WI38 (cell line): ENCODE measurements around the gene ARHGEF3.

Source experiments
- H3K4me3 ChIP-seq: 2 replicates; pipeline ENCODE4 v1.5.1; 2011; ENCODE audit warnings: low read depth, mild to moderate bottlenecking, control low read depth, low read length
- TF ChIP-seq, protein P1 (sequence below): IDR thresholded peaks from 2 replicates; pipeline ENCODE4 v1.5.1; 2012; ENCODE audit warnings: low read depth, mild to moderate bottlenecking, control low read depth, low read length

The ARHGEF3 gene

GRCh38 chr3:56747150-56747549, 54.6 kb downstream of the ARHGEF3 start:
- TF ChIP-seq, protein P1, sequence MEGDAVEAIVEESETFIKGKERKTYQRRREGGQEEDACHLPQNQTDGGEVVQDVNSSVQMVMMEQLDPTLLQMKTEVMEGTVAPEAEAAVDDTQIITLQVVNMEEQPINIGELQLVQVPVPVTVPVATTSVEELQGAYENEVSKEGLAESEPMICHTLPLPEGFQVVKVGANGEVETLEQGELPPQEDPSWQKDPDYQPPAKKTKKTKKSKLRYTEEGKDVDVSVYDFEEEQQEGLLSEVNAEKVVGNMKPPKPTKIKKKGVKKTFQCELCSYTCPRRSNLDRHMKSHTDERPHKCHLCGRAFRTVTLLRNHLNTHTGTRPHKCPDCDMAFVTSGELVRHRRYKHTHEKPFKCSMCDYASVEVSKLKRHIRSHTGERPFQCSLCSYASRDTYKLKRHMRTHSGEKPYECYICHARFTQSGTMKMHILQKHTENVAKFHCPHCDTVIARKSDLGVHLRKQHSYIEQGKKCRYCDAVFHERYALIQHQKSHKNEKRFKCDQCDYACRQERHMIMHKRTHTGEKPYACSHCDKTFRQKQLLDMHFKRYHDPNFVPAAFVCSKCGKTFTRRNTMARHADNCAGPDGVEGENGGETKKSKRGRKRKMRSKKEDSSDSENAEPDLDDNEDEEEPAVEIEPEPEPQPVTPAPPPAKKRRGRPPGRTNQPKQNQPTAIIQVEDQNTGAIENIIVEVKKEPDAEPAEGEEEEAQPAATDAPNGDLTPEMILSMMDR: no peak
- H3K4me3 ChIP-seq: no peak overlapping the region

- TF ChIP-seq, protein P1: no peak
These were observed 57.7 kb downstream of the ARHGEF3 start for GRCh38 chr3:56744016-56744415.

GRCh38 chr3:56742887-56743286, 58.9 kb downstream of the ARHGEF3 start:
- TF ChIP-seq, protein P1: no peak

More at GRCh38 chr3:56744016-56744415, 57.7 kb downstream of the ARHGEF3 start:
- no peak overlapping the region for H3K4me3 ChIP-seq

GRCh38 chr3:56739036-56739435, 62.7 kb downstream of the ARHGEF3 start:
- TF ChIP-seq, protein P1: no peak

More at GRCh38 chr3:56742887-56743286, 58.9 kb downstream of the ARHGEF3 start:
- H3K4me3 ChIP-seq: no peak overlapping the region

DNA sequence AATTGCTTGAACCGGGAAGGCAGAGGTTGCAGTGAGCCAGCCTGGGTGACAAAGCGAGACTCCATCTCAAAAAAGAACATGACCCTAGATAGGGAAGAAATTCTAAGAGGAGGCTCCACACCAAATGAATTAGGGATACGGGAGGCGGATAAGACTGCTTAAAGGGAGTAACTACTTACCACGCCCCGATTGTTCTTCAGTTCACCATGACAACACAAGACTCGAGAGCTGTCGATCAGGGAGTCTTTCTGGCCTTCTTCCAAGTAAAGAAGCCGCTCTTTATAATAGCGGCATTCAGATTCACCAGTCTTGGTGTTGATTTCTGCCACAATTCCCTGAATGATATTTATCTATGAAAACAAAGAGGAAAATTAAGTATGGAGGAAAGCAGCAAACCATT, 64.7 kb downstream of the ARHGEF3 start:
- TF ChIP-seq, protein P1: no peak
- H3K4me3 ChIP-seq: no peak overlapping the region

More at GRCh38 chr3:56739036-56739435, 62.7 kb downstream of the ARHGEF3 start:
- no peak overlapping the region for H3K4me3 ChIP-seq

DNA sequence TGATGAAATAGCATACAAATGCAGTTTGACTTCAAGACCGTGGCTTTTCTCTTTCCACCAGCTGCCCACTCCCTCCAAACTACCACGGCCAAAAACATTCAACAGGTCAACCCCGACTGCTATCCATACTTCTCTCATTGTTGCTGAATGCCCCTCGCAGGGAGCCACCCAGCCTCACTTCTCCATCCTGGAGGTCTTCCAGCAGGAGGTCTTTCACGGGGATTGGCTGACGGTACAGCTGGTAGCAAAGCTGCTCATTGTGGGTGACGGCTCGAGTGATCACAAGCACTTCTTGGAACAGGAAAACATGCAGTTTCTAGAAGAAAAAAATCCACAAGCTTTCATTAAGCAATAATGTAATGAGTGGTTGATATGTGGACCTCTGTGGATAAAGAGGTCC, 69.6 kb downstream of the ARHGEF3 start:
- TF ChIP-seq, protein P1: no peak
- no peak overlapping the region for H3K4me3 ChIP-seq

DNA sequence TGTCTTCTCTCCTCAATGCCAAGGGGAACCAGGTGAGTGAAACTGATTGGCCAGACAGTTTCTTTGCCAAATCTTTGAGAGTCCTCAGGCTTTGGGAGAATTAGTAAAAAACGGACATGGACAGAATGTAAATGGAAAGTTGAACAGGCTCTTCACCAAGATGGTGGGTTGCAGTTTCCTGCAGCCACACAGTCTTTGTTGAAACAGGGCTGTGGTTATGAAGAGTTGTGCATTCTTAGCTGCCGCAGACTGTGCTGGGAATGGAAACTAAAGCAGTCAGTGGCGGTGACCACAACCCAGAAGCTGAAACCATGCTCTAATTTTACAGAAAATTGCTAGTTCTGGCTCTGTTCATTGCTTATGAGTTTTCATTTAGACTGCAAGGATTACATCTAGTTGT, 76.6 kb downstream of the ARHGEF3 start:
- TF ChIP-seq, protein P1: no peak
- no peak overlapping the region for H3K4me3 ChIP-seq
